GM21423 (cell line): ENCODE data around the gene GABBR2.

Source experiments
- ATAC-seq: cut with Tn5 transposase; IDR thresholded peaks from one replicate; pipeline ENCODE4 v1.9.1; 2021; ENCODE audit warnings: mild to moderate bottlenecking, moderate library complexity; ENCODE audit not compliant: unreplicated experiment

The GABBR2 gene

DNA sequence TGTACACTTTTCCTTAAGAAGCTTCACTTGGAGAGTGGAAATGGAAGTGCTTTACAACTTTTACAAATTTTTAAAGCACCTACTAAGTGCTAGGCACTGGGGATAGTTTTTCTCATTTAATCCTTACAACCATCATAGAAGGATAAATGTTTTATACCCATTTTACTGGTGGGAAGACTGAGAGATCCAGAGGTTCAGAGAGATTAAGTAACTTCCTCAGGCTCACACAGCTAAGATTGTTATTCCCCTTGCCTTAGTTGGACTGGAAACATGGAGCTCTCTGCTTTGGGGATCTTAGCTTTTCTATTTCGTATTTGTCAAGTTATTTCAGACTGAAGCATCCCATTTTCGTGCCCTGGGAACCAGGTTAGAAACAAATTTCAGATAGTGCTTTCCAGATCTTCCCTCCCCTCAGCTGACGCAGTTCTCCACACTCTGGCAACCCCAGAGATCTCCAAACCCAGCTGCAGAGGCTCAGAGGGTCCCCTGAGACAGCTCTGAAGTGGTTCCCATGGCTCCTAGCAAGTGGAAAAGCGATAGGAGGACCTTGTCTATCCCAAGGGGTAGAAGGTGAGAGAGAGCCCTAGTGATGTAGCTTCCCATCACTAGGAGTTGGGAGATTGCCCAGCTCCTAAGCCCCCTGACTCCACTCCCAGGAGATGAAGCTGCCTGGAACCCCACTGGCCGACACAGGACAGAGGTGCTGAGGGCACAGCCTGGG lies 16.2 kb upstream of the GABBR2 start:
- ATAC-seq = no peak

DNA sequence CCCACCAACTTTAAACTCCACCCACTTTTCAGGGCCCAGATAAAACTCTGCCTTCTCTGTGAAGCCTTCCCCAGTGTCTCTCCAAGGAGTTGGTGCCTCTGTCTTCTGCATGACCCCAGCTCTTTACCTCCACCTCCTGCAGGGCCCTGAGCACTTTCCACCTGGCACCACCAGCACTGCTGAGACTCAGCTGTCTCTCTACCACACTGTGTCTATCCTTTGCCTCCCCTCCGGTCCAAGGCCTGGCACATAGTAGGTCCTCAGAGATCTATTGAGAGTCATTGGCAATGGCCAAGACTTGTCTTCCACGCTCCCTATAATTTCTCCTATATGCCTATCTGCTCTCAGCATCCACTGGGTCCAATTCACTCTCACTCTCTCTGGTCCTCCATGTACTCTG lies 12.9 kb upstream of the GABBR2 start:
- ATAC-seq = no peak

DNA sequence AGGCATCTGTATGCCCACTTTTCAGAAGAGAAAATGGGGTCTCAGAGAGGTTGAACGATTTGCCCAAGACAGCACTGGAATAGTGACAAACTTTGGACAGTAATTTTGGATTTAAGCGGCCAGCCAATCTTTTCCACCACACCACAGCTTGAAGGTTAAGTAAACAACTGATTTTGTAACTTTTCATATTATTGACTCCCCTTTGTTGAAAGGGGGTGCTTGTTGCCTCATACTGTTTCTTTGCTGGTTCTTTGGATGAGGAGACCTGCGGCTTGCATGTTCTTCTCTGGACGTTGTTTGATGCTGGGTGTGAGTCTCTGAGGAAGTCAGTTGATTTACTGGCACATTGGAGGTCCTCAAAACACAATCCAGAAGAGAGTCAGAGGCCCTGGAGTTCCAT lies 11.7 kb upstream of the GABBR2 start:
- ATAC-seq = no peak

DNA sequence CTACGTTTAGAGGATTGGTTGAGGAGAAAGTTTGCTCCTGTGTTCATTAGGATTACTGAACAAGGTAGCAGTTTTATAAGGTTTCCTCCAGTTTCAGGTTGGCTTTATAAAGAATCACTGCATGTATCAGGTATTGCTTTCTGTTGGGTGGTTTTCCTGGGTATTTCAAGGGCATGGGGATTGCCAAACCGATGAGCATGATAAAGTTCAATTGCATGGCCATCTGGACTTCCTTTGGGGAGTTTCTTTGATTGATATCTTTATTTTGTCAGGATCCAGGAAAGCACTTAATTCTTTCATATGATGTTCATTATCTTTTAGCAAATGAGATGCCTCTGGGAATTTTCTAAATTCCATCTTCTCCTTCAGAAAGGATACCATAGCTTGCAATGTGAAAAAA lies 10.3 kb upstream of the GABBR2 start:
- no peak for ATAC-seq

DNA sequence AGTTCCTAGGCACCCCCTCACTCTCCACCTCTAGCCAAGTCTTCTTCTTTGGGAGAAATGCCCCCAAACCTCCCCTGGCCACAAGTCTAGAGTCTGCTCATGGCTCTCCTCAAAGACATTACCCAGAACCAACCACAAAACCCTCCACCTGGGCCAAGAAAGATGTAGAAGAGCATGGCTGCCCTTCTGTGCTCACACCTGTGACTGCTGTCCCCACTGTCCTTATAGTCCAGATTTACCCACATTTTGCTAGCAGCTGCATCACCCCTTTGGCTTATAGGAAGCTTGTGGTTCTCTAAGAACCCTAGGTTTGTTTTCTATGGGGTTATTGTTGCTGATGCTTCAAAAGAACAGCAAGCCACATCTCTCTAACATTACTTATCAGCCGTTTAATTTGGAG lies 6.1 kb upstream of the GABBR2 start:
- no peak for ATAC-seq

DNA sequence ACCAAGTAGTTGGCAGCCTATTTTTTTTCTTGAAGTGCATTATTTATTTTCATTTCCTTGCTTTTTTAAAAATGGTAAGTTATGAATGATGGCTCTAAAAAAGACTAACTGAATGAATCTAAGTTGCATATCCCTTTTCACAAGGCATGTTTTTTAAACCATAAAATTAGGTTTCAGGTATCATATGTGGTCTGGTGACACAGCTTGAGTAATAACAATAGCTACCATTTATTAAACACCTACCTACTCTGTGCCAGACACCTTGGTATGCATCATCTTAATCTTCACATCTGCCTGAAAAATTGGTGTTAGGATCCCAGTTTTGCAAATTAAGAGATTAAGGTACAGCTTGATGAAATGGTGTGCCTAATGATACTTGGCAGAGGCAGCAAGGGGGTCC lies 4.3 kb upstream of the GABBR2 start:
- ATAC-seq = no peak

DNA sequence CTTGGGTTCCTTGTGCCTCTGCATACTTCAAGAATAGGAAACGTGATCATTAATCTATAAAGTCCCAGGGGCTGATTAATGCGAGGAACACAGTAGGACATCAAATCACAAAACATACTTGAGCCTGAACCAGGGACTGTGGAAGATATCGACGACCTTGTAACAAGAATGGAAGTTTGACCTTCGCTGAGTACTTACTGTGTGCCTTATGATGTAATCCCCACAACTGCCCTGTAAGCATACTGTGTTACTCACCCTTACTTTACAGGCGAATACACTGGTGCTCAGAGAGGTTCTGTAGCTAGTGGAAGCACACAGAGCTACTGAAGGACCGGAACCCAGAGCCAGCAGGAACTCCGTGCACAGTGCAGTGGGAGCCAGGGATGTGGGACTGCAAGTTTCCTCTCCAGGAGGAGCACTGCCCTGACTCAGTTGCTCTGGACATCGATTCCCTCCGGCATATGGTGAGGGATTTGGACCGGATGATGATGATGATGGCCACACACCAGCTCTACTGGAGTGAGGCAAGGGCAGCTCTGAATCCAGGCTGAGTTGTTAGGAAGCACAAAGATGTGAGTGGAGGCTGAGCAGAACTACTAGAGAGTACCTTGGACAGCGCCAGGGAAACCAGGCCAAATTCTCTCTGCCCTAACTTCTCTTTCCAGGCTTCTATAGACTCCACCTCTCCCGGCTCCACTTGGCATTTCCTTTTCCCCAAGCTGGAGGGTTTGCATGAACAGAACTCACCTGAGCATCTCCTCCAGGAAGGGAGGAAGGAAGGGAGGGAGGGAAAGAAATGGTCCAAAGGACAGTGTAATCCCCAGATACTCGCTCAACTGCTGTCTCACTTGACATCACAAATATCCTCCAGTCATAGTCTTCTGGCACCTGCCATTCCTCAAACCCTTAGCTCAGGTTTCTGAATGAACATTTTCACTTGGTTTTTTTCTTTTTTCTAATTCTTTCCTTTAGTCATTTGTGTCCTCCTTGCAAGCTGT lies 1.5 kb upstream of the GABBR2 start:
- ATAC-seq = no peak

DNA sequence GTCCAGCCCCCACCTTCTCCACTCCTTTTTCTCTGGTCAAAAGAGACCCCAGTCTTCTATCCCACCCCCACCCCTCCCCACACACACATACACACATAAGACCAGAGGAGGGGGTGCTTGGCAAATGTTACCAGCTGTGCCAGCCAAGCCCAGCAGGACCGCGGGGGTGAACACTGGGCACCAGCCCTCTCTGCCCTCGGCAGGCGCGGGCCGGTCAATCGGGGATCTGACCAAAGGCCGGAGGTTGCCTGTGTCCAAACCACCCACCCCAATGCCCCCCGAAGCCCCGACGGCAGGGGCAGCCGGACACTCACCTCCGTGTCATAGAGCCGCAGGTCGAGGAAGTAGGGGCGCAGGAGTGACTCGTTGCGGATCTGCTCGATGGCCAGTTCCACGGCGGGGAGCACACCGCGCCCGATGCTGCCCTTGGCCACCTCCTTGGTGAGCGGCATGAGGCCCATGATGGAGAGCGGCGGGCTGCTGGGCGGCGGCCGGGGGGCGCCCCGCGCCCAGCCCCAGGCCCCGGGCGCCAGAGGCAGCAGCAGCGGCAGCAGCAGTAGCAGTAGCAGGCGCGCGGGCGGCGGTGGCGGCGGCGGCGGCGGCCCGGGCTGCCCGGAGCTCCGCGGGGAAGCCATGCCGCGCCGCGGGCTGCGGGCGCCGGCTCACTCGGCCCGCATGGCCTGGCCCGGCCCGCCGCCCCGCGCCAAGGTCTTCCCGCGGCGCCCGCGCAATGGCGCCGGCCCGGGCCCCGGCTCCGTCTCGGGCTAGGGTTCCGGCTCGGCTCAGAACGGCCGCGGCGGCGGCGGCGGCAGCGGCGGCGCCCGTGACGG lies 417 bp downstream of the GABBR2 start:
- ATAC-seq = no peak

DNA sequence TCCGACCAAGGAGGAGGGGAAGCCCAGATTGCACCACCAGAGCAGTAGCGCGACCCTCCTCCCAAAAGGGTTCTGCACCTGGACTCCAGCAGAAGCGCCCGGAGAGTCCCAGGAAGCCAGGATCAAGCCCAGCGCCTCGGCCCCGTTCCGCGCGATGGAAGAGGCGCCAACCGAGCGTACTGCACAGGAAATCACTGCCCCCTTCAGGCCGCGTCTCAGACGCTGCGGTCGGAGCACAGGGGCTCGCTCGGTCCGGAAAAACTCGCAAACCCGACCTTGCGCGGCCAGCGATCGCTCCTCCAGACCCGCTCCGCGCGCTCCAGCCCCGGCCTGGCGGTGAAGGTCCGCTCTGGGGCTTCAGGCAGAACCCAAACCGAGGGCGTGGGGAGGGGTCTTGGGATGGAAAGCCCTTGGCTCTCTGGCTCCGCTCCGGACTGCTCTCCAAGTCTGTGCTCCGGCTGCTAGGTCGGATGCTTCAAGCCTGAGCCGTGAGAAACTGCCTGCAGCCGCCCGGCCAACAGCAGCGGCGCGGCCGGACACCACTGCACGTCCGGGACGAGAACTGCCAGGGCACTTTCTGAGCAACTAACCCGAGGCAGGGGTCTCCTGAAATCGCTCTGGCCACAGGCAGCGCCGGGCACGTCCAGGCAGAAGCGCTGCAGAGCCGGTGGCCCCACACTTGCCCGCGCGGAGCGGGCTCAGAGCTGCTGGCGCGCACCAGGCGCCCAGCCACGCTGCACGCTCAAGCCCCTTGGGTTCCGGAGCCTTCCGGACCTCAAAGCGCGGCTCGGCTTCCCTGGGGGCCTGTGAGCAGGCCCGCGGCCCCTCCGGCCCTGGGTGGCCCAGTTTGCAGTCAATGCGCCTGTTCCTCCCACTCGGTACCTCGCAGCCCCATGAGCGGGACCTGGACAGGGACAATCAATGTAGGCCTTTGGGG lies 1.3 kb downstream of the GABBR2 start:
- no peak for ATAC-seq

DNA sequence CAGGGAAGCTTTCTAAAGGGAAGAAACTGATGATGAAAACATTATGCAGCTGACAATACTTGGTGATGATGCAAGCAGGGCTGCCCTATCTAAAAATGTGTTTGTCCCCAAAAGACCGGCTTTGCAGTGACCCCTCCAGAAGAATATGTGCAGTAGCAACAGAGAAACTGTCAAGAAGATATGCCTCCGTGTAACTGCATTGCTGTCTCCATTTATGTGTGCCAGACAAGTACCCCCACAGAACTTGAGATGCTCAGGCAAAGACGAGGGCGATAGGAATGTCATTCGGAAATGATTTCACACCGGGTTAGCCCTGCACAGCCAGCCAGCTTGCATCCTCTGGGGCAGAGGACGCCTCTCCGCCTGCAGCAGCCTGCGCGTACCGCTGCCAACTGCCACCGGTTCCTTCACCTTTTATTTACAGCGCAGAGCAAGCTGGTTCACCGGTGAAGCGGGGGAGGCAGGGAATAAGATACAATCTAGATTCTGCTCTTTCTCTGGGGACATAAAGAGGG lies 2.0 kb downstream of the GABBR2 start:
- no peak for ATAC-seq

DNA sequence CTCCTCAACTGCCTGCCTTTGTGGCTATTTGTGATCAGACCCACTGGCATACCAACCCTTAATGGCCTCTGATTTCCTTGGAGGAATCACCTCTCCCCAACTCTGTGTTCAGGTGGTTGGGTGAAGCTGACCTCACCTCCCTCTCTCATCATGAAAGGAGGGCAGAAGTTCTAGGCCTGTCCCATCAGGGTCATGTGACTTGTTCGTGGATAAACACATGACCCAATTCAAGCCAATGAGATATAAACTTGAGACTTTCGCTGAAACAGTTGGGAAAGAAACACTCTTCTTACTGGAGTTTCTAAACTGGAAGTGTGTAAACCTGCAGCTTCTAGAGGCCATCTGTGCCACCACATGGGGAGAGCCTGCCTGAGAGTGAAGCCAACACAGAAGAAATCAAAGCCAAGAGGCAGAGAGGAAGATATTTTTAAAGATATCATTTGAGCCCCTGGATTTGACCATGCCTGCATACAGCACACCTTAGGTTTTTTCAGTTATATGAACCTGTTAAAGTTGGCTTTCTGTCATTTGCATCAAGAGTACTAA lies 5.8 kb downstream of the GABBR2 start:
- no peak for ATAC-seq

DNA sequence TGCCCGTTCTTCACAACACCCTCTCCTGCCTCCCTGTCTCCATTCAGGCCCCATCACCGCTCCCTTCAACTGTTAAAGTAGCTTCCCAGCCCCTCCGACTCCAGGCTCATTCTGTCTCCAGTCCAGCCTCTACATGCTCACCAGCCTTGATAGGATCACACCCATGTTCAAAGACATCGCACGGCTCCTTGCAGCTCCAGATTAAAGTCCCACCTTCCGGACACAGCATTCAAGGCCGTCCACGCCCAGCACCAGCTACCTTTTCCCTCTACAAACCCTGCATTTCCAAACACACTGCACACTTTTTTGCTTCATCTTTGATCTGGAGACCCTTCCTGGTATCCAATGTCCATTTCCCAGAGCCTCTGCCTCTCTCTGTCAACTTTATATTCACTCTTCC lies 6.4 kb downstream of the GABBR2 start:
- ATAC-seq = no peak

DNA sequence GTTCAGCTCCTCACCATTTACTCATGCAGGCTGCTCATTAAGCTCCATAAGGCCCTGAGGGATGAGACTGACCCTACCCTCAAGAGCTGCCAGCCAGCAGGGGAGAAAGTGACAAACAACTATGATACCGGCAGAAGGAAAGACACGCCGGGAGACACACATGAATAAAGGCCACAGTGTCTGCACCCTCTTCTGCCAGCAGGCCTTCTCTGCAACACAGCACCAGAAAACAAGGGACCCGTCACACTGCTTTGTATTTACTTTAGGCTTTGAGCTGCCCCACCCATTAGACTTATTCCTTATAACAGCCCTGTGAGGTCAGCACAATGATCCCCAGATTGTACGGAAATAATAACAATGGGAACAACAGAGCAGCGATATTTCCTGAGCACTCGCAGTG lies 7.2 kb downstream of the GABBR2 start:
- ATAC-seq = no peak

DNA sequence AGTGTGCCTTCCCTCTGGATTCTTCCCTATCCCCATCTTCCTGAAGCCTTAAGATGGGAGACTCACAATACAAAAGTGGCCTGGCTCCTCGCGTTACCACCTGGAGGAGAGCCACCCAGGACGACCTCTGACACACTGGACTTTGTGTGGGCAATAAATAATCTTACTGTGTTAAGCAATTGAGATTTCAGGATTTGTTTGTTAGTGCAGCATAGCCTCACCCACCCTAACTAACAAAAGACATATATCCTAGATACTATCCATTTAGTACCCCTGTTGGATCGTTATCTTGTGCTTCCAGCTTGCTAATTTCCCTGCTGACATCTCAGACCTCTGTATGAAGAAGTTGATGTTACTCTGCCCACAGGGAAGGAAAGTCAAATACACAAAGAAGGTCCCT lies 7.9 kb downstream of the GABBR2 start:
- no peak for ATAC-seq

DNA sequence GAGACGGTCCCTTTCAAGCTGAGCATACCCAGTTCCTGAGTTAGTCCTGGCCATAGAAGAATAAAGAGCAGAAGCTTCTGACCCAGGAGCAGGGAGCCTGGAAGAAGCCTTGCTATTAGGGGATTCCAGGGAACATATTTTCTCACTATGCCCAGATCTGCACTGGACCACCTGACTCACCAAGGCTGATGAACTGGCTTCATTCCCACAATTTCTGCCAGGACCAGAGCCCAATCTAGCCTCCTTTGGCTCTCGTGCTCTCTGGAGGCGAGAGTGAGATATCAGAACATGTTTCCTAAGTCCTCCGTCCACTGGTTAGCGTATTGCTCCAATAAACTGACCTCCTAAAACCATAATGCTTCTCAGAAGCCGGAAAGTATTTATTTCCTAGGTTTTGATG lies 9.9 kb downstream of the GABBR2 start:
- ATAC-seq = no peak

DNA sequence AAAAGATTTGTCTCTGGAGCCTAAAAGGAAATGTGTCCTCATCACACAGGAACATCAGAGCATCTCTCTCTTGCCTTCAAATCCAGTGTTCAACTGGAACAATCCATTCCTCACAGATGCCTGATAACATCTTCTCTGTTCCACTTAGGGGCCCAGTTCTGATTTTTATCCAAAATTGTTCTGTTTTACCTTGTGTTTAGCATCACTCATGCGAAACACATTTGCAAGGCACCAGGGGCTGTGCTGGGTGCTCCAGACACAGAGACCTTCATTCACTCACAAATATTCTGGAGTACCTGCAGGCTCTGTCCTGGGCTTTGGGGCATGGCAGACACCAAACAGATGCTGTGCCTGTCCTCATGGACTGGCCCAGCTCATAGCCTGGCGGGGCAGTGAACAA lies 13.8 kb downstream of the GABBR2 start:
- ATAC-seq = no peak

DNA sequence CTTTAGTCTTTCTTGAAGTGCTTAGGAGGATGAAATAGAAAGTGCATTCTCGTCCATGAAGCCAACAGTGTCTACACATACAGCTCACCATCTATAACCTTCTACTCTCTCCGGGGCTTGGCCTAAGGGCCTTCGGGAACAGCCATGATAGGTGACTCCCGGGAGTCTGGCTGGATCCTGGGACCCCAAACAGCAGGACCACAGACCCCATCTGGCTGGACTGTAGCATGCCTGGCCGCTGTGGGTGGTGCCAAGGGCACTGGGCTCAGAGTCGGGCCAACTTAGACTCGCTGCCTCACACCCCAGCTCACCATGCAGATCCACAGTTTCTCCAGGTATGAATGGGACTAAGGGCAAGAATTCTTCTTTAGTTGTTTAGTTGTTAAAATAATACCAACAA lies 16.3 kb downstream of the GABBR2 start:
- ATAC-seq = no peak

DNA sequence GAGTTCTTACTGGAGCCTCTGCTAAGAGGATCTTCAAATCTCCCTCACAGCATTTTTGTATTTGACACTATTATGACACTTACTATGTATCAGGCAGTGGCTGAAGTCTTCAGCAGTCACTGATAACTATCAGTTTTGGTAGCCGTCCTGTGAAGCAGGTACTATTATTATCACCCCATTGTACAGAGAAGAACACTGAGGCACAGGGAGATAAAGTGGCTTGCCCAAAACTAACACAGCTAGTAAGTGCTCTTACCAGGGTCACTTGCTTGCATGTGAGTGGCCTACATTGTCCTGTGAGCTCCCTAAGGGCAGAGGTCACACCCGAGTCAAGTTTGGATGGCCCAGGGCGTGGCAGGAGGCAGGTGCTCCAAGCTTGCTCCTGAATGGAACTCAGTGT lies 16.8 kb downstream of the GABBR2 start:
- no peak for ATAC-seq

DNA sequence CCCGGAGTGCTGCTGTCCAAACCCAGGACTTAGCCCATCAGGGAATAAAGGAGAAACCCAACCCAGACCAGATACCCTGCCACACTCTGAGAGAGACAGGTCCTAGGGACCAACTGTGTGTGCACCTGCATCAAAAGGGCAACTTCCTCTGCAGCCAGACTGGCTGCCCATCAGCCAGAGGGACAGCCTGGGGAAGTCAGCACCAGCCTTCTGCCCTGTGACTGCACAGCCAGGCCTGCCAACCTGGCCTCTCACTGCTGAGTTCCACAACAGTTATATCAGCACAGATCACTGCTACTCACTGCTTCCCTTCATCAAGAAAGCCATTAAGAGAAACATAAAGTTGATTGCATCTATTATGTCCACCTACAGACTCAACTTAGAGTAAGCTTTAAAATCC lies 18.0 kb downstream of the GABBR2 start:
- no peak for ATAC-seq
